ENCODE measurements around the gene TCTN2.
A peak's percentile ranks its signal among the peaks of the same experiment; 100 is the strongest.

GRCh38 chr12:123634142-123634561, 36.8 kb upstream of the TCTN2 start:
- TF ChIP-seq KDM1A (IDR thresholded peaks at IDR 0.05; ENCODE audit: borderline replicate concordance, low read length): peak; percentile 59; the same call in 1 of the 2 replicates
- no peak for TF ChIP-seq JUND (IDR thresholded peaks at IDR 0.05; ENCODE audit: low read length)
- no peak for TF ChIP-seq RBBP5 (IDR thresholded peaks at IDR 0.05; ENCODE audit: borderline replicate concordance, low read depth, low read length)
- TF ChIP-seq POLR2A (IDR thresholded peaks at IDR 0.05; ENCODE audit: control extremely low read depth in 1 of 2, low read depth in 2 of 2, low read length in 2 of 2): no peak
- TF ChIP-seq CTCF (IDR thresholded peaks at IDR 0.05; ENCODE audit: control extremely low read depth in 1 of 3, insufficient read depth in 1 of 3, low read depth in 1 of 3, low read length in 3 of 3): no peak
- TF ChIP-seq GABPA (IDR thresholded peaks at IDR 0.05; ENCODE audit: borderline replicate concordance, insufficient read depth, low read length): no peak
- TF ChIP-seq SP1 (IDR thresholded peaks at IDR 0.05; ENCODE audit: low read depth, low read length): no peak
- TF ChIP-seq ASH2L (IDR thresholded peaks at IDR 0.05; ENCODE audit: low read length): no peak

Measured in H1 (cell line).